Smooth muscle cell (in vitro differentiated cells): ENCODE measurements around the gene ASPSCR1. TPM values are rescaled to one million over a fixed set of nuclear protein-coding genes. Genes with fewer than 3 reads are reported as not detected.

Source experiments
- DNase-seq: peaks from one replicate; lab custom pipeline; 2025; ENCODE audit not compliant: unreplicated experiment; lab: John Stamatoyannopoulos, UW
- H2AFZ ChIP-seq: fragments of 200-600 bp; sonication (generic); 2 replicates; pipeline ENCODE4 v1.6.0; 2016; ENCODE audit warnings: antibody characterized with exemption, low read depth, mild to moderate bottlenecking
- H3F3A ChIP-seq: fragments of 200-600 bp; sonication (generic); 2 replicates; pipeline ENCODE4 v1.6.0; 2017; ENCODE audit warnings: antibody characterized with exemption, low read depth
- H3K27ac ChIP-seq: fragments of 200-600 bp; sonication (generic); 2 replicates; pipeline ENCODE4 v1.5.1; 2016; ENCODE audit warnings: low read depth, mild to moderate bottlenecking
- H3K27me3 ChIP-seq: fragments of 200-600 bp; sonication (generic); 2 replicates; pipeline ENCODE4 v1.6.1; 2016; ENCODE audit warnings: low read depth, mild to moderate bottlenecking
- H3K36me3 ChIP-seq: fragments of 200-600 bp; sonication (generic); 2 replicates; pipeline ENCODE4 v1.5.1; 2016; ENCODE audit warnings: low read depth
- H3K4me1 ChIP-seq: fragments of 200-600 bp; sonication (generic); 2 replicates; pipeline ENCODE4 v1.5.1; 2016; ENCODE audit warnings: low read depth
- H3K4me2 ChIP-seq: fragments of 200-600 bp; sonication (generic); 2 replicates; pipeline ENCODE4 v1.6.0; 2016; ENCODE audit warnings: mild to moderate bottlenecking
- H3K4me3 ChIP-seq: fragments of 200-600 bp; sonication (generic); 2 replicates; pipeline ENCODE4 v1.5.1; 2016; ENCODE audit warnings: mild to moderate bottlenecking
- H3K79me2 ChIP-seq: fragments of 200-600 bp; sonication (generic); 2 replicates; pipeline ENCODE4 v1.6.0; 2016; ENCODE audit warnings: low read depth, mild to moderate bottlenecking
- H3K9ac ChIP-seq: fragments of 200-600 bp; sonication (generic); 2 replicates; pipeline ENCODE4 v1.6.0; 2016; ENCODE audit warnings: low read depth
- H3K9me3 ChIP-seq: fragments of 200-600 bp; sonication (generic); replicated peaks from 2 replicates; pipeline ENCODE4 v1.5.1; 2016; ENCODE audit warnings: low read depth
- H4K20me1 ChIP-seq: fragments of 200-600 bp; sonication (generic); 2 replicates; pipeline ENCODE4 v1.6.0; 2016; ENCODE audit warnings: low read depth
- WGBS: methylation state at CpG from one replicate; pipeline ENCODE4 v1.1.7; 2016; ENCODE audit warnings: low lambda C conversion rate; 5-methylcytosine and 5-hydroxymethylcytosine counted together
- polyA plus RNA-seq: library from polyadenylated mRNA; unstranded; fragments of >200 nt; fragmentation: Nextera tagmentation; extraction: Ambion mirVana; gene quantifications from 2 replicates; pipeline ENCODE4 v1.2.1, GENCODE V29; 2016
- total RNA-seq: library from RNA; depleted of rRNA; stranded (reverse); fragments of >200 nt; gene quantifications from 2 replicates; pipeline ENCODE4 v1.2.3, GENCODE V29; 2014
- TF ChIP-seq, protein P1 (sequence below): fragments of 200-600 bp; sonication (generic); IDR thresholded peaks from 2 replicates; pipeline ENCODE4 v1.5.1; 2017; ENCODE audit warnings: borderline replicate concordance, mild to moderate bottlenecking, antibody characterized with exemption; ENCODE audit not compliant: insufficient read depth, poor library complexity, severe bottlenecking

The ASPSCR1 gene
- total and polyA plus RNA-seq, 2 experiments from 2014 or later, result 28.4 to 44.0 TPM

GRCh38 chr17:81957691-81958432, 19.6 kb upstream of the ASPSCR1 start:
- WGBS, result 92% methylated on average over 18 of the region's 19 CpGs
- H3F3A ChIP-seq, result no peaks in the 10 kb centered on the region
- no peak overlapping the region for H3K4me2 ChIP-seq
- no peak overlapping the region for H3K9ac ChIP-seq
- H3K27me3 ChIP-seq, result peaks cover 30% of the 10 kb centered on the region
- no peaks in the 10 kb centered on the region for H3K79me2 ChIP-seq
- H3K27ac ChIP-seq, result no peak overlapping the region
- no peaks in the 10 kb centered on the region for H3K36me3 ChIP-seq
- H4K20me1 ChIP-seq, result no peaks in the 10 kb centered on the region
- no peak for DNase-seq
- TF ChIP-seq, protein P1, sequence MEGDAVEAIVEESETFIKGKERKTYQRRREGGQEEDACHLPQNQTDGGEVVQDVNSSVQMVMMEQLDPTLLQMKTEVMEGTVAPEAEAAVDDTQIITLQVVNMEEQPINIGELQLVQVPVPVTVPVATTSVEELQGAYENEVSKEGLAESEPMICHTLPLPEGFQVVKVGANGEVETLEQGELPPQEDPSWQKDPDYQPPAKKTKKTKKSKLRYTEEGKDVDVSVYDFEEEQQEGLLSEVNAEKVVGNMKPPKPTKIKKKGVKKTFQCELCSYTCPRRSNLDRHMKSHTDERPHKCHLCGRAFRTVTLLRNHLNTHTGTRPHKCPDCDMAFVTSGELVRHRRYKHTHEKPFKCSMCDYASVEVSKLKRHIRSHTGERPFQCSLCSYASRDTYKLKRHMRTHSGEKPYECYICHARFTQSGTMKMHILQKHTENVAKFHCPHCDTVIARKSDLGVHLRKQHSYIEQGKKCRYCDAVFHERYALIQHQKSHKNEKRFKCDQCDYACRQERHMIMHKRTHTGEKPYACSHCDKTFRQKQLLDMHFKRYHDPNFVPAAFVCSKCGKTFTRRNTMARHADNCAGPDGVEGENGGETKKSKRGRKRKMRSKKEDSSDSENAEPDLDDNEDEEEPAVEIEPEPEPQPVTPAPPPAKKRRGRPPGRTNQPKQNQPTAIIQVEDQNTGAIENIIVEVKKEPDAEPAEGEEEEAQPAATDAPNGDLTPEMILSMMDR, result no peak
- no peaks in the 10 kb centered on the region for H3K9me3 ChIP-seq
- no peak overlapping the region for H2AFZ ChIP-seq
- H3K4me3 ChIP-seq, result no peak overlapping the region
- no peaks in the 10 kb centered on the region for H3K4me1 ChIP-seq

DNA sequence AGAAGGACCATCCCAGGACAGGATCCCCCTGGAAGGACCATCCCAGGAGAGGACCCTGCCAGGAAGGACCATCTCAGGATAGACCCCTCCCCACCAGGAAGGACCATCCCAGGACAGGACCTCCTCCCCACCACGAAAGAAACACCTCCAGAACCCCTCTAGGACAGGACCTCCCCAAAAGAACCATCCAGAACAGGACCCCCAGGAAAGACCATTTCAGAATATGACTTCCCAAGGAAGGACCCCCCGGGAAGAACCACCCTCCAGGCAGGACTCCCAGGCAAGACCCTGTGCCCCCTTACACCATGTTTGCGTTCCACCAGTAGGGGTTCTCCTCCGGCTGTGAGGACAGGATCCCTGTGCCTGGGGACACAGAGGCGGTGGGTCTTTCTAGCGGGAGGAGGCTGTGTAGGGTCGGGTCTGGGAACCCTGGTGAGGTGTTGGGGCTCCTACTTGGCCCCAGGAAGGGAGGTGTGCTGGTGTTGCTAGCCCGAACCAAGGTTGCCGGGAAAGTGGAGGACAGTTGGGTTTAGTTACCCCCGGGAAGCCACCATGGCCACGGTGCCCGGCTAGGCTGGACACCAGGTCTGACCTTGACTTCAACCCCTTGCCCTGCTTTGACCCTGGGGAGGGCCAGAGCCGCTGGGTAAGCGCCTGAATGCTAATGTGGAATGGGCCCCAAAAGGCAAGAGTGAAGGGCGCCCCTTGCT, 18.6 kb upstream of the ASPSCR1 start:
- Histone ChIP-seq H3K36me3 (no peaks in the 10 kb centered on the region), H3K79me2 (no peaks in the 10 kb centered on the region), H3K27me3 (peaks cover 30% of the 10 kb centered on the region), H4K20me1 (no peaks in the 10 kb centered on the region), H2AFZ (no peak overlapping the region), H3K9me3 (no peaks in the 10 kb centered on the region), H3K27ac (no peak overlapping the region), H3K9ac (no peak overlapping the region), H3K4me3 (no peak overlapping the region), H3K4me2 (no peak overlapping the region), H3F3A (no peaks in the 10 kb centered on the region), H3K4me1 (no peaks in the 10 kb centered on the region)
- TF ChIP-seq, protein P1, result peak; percentile 2
- WGBS, result 82% methylated on average over 15 of the region's 15 CpGs
- DNase-seq, result no peak

DNA sequence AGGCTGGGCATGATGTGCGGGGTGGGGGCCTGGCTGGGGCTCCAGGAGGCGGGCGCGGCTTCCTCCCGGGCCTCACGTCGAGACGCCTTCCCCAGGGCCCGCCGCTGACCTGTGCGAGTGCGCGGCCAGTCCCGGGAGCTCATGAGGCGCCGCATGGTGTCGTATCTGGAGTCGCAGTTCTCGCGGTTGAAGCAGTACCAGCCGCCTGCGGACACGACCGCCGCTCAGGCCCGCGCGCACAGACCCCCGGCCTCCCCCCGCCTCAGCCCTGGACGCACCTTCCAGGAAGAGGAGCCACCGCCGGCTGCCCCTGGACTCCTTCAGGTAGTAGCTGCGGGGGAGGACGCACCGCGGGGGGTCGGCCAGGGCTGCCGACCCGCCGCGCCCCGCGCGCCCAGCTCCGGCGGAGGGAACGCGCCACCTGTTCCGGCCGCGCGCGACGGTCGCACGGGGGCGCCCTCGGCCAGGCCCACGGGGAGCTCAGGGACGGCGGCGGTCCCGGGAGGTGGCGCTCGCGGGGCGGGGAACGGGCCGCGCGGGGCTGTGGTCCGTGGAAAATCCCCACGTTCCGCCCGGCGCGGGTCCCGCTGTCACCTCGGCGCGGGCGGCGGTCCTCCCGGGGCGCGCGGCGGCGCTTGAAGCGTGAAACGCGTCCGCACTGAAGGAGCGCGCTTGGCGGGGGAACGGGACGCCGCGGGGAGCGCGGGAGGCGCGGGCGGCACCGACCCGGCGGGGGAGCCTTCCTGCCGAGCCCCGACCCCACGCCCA, 17.9 kb upstream of the ASPSCR1 start:
- no peak overlapping the region for H3K9ac ChIP-seq
- peaks cover 30% of the 10 kb centered on the region for H3K27me3 ChIP-seq
- TF ChIP-seq, protein P1, result peak; percentile 79
- H3K27ac ChIP-seq, result no peak overlapping the region
- peaks cover 2% of the 10 kb centered on the region for H3F3A ChIP-seq
- 9% methylated on average over 61 of the region's 112 CpGs for WGBS
- H4K20me1 ChIP-seq, result no peaks in the 10 kb centered on the region
- no peaks in the 10 kb centered on the region for H3K36me3 ChIP-seq
- no peaks in the 10 kb centered on the region for H3K79me2 ChIP-seq
- H3K4me2 ChIP-seq, result peak overlapping the region; percentile 85
- peak; percentile 28 for DNase-seq
- peak overlapping the region; percentile 31 for H2AFZ ChIP-seq
- H3K4me1 ChIP-seq, result no peaks in the 10 kb centered on the region
- peak overlapping the region; percentile 50 for H3K4me3 ChIP-seq
- no peaks in the 10 kb centered on the region for H3K9me3 ChIP-seq
